ENCODE data around the gene PANK4.

DNA sequence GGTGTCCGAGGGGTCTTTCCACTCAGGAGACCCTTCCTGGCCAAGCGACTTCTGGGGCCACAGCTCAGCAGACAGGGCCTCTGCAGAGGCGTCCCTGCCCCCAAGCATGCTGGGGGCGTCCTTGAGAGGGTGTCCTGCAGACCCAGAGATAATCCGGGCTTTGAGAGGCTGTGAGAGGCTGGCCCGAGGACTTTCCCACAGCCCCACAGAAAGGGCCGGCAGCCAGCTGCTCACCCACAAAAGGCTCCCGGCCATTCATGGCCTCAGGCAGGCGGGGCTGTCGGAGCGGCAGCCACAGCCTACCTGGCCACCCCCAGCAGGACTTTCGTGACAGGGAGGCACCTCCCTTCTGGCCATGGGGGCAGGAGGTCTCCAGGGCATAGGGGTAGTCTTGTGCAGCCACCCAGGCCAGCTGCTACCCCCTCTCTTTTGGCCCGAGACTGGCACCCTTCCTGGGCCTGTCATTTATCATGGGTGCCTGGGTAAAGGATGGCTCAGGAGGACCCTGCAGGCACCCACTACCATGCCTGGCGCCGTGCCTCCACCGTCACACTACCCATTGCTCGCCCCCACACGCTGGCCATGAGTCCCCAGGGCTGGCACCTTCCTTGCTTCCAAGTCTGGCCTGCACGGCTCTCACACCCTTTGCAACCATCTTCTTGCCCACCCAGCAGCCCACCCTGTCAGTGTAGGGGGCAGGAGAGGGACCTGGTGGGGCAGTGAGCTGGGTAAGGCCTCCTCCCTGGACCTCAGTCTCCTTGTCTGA, 18.7 kb upstream of the PANK4 start:
- TF ChIP-seq, protein P1, sequence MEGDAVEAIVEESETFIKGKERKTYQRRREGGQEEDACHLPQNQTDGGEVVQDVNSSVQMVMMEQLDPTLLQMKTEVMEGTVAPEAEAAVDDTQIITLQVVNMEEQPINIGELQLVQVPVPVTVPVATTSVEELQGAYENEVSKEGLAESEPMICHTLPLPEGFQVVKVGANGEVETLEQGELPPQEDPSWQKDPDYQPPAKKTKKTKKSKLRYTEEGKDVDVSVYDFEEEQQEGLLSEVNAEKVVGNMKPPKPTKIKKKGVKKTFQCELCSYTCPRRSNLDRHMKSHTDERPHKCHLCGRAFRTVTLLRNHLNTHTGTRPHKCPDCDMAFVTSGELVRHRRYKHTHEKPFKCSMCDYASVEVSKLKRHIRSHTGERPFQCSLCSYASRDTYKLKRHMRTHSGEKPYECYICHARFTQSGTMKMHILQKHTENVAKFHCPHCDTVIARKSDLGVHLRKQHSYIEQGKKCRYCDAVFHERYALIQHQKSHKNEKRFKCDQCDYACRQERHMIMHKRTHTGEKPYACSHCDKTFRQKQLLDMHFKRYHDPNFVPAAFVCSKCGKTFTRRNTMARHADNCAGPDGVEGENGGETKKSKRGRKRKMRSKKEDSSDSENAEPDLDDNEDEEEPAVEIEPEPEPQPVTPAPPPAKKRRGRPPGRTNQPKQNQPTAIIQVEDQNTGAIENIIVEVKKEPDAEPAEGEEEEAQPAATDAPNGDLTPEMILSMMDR (IDR thresholded peaks at IDR 0.05): no peak
- TF ChIP-seq POLR2A (IDR thresholded peaks at IDR 0.05): no peak
